Muscle of leg (tissue), 11 donors: Measurements from ENCODE around the gene HPS6. TPM values are rescaled to one million over a fixed set of nuclear protein-coding genes. Genes with fewer than 3 reads are reported as not detected.
"Not testable (repeated sequence)": the region's sequence is repeated elsewhere in the genome, so short reads cannot be mapped to it uniquely, and the experiment has no call there.

Source experiments
- DNase-seq: peaks from one replicate; pipeline ENCODE4 v3.0.0; 2013
- H3K27ac ChIP-seq: one replicate; pipeline ENCODE4 v1.5.1; 2013; ENCODE audit warnings: mild to moderate bottlenecking, low read length, control low read depth
- H3K27me3 ChIP-seq: one replicate; pipeline ENCODE4 v1.6.1; 2013; ENCODE audit warnings: low read length; ENCODE audit not compliant: control insufficient read depth, insufficient read depth
- H3K36me3 ChIP-seq: one replicate; pipeline ENCODE4 v1.6.1; 2013; ENCODE audit warnings: low read length; ENCODE audit not compliant: control insufficient read depth, insufficient read depth
- H3K4me1 ChIP-seq: one replicate; pipeline ENCODE4 v1.6.1; 2013; ENCODE audit warnings: low read length; ENCODE audit not compliant: control insufficient read depth, insufficient read depth
- H3K4me3 ChIP-seq: one replicate; pipeline ENCODE4 v1.5.1; 2013; ENCODE audit warnings: low read length, control low read depth
- H3K9me3 ChIP-seq: replicated peaks from 2 replicates; pipeline ENCODE4 v1.6.1; 2013; ENCODE audit warnings: low read depth, low read length; ENCODE audit not compliant: control insufficient read depth
- WGBS: methylation state at CpG from one replicate; pipeline ENCODE4 v1.1.5; 2013; ENCODE audit warnings: missing lambda C conversion rate; ENCODE audit not compliant: insufficient coverage; 5-methylcytosine and 5-hydroxymethylcytosine counted together
- polyA plus RNA-seq, 8 donors: library from polyadenylated mRNA; unstranded; fragments of 120-200 nt; gene quantifications; one replicate each; pipeline versions ENCODE4 v1.2.1 to v1.2.3, GENCODE V29; 2013; ENCODE audit warnings: inconsistent platforms in 1 of 8, low replicate concordance in 1 of 8; ENCODE audit not compliant: insufficient read length in 8 of 8, insufficient read depth in 1 of 8
- total RNA-seq: library from RNA; stranded (reverse); fragments of 120-200 nt; gene quantifications from one replicate; pipeline ENCODE4 v1.2.4, GENCODE V29; 2013

HPS6 gene
- total and polyA plus RNA-seq, 9 donors, result 9.7 to 11.2 (median 10.1) TPM

DNA sequence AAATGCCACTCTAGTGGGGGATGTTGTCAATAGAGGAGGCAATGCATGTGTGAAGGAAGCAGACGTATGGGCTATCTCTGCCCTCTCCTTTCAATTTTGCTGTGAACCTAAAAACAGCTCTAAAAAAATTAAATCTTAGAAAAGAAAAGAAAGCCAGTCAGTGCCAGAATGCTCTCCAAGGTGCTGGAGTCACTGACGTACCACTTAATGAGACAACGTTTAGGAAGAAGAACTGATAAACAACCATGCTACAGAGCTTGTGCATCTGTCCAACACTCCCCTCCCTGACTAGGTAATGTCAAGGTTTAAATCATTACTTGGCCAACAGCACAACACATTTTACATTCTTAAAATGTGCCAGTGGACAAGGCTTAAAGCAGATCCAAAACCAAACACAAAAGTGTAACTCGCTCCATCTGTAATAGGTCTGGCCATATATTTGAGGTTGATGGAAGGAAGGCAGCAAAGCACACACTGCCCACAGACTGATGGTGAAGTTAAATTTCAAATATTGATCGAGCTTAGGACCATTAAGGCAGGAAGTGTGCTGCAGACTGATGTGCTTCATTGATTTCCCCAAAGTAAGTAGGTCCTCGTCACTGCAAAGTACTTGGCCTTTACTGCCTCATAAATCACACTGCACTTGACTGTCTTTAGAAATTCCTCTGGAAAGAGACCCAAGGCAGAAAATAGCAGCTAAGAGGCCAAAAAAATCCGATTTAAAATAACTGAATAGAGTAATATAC lies 24.7 kb upstream of the HPS6 start:
- Histone ChIP-seq H3K27ac (no peak overlapping the region), H3K4me3 (no peak overlapping the region), H3K36me3 (peaks cover 16% of the 10 kb centered on the region), H3K4me1 (no peaks in the 10 kb centered on the region), H3K27me3 (no peaks in the 10 kb centered on the region), H3K9me3 (no peaks in the 10 kb centered on the region)
- peak; percentile 23 for DNase-seq
- WGBS, result no CpG with 5 or more reads among the region's 7 CpGs

DNA sequence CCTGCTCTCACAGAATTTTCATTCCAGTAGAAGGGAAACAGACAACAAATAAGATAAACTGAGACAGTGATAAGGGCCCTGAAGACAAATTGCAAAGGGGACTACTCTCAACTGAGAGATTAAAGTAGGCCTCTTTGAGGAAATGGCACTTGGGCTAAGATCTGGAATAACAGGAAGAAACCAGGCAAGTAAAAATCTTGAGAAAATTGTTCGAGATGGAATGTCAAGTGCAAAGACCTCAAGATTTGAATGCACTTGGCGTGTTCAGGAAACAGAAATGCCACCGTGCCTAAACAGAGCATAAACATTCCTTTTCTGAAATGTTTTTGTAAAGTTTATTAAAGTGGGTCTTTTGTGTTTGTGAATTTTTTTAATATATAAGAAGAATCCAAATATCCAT lies 19.9 kb upstream of the HPS6 start:
- Histone ChIP-seq H3K9me3 (no peaks in the 10 kb centered on the region), H3K27me3 (no peaks in the 10 kb centered on the region), H3K27ac (no peak overlapping the region), H3K4me3 (no peak overlapping the region), H3K4me1 (no peaks in the 10 kb centered on the region), H3K36me3 (no peaks in the 10 kb centered on the region)
- DNase-seq, result no peak
- 73% methylated on average over 2 of the region's 3 CpGs for WGBS

DNA sequence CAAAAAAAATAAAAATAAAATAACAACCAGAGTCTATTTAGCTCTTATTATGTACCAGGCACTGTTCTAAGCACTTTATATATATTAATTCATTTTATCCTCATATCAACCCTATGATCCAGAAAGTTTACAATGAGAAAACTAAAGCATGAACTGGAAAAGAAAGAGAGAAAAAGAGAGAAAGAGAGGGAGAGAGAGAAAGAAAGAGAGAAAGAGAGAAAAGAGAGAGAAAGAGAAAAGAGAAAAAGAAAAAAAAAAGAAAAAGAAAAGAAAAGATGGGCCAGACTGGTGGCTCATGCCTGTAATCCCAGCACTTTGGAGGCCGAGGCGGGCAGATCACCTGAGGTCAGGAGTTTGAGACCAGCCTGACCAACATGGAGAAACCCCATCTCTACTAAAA lies 19.1 kb upstream of the HPS6 start:
- WGBS, result no CpG with 5 or more reads among the region's 2 CpGs
- no peak for DNase-seq
- Histone ChIP-seq H3K36me3 (no peaks in the 10 kb centered on the region), H3K4me3 (no peak overlapping the region), H3K4me1 (no peaks in the 10 kb centered on the region), H3K27me3 (no peaks in the 10 kb centered on the region), H3K9me3 (no peaks in the 10 kb centered on the region), H3K27ac (no peak overlapping the region)

DNA sequence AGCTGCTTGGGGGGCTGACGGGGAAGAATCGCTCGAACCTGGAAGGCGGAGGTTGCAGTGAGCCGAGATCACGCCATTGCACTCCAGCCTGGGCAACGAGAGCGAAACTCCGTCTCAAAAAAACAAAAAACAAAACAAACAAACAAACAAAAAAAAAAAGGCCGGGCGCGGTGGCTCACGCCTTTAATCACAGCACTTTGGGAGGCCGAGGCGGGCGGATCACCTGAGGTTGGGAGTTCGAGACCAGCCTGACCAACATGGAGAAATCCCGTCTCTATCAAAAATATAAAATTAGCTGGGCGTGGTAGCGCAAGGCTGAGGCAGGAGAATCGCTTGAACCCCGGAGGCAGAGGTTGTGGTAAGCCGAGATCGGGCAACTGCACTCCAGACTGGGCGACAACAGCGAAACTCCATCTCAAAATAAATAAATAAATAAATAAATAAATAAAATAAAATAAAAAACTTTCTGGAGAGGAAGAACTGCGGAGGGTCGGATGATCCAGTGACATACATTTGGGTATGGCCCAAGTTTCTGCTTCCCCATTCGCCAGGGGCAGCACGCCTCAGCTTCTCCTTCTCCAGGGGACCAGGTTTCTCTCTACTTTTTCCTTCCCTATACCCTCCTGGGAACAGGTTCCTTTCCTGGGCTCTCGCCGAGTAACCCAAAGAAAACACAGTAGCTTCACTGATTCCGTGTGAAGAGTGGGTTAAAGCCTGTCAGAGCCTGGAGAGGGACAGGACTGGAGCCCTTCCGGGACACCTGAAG lies 10.1 kb upstream of the HPS6 start:
- peak overlapping the region; percentile 89 for H3K27ac ChIP-seq
- not testable (repeated sequence) for H3K4me1 ChIP-seq, H3K27me3 ChIP-seq, H3K36me3 ChIP-seq, H3K9me3 ChIP-seq
- 20% methylated on average over 5 of the region's 34 CpGs for WGBS
- peak; percentile 68 for DNase-seq
- peak overlapping the region; percentile 86 for H3K4me3 ChIP-seq

DNA sequence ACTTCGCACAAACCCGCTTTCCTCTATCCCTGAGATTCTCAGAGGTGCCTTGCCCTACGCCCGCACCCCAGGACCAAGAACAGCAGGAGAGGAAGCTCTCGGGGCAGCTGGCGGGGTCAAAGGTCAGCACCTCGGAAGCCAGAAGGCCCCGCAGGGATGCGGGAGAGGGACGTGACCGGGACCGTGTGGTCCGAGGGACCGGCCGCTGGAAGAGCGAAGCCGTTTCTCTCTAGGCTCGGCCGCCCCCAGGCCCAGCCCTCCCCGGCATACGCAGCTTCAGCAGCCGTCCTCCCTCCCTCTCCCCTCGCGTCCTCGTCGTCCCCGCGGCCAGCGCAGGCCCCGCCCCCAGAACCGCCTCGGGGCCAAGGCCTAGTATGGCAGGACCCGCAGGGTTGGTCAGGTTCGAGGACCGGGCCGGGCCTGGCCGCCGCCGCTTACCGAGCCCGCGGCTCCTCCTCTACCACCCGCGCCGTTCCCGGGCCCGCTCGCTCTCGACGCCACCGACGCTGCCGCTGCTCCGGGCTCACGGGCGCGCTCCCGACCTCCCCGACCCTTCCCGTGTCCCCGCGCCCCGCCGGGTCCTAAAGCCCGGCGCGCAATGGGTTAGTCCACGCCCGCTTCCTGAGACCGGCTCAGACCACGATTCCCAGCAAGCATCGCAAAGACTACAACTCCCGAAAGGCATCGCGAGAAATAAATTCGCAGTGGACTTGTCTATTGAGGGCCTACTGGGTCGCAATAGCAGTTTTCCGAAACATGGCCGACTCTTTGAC lies 9.3 kb upstream of the HPS6 start, which contains the start of gene ARMH3:
Gene ARMH3 (minus strand): TSS at position 527 of the 773 bp plus-strand sequence. CDS start 16,059 bp downstream, outside the sequence.
- Histone ChIP-seq H3K27me3 (no peaks in the 10 kb centered on the region), H3K4me1 (peaks cover 3% of the 10 kb centered on the region), H3K9me3 (no peaks in the 10 kb centered on the region), H3K36me3 (no peaks in the 10 kb centered on the region), H3K27ac (peak within 1 kb of the TSS; percentile 89), H3K4me3 (peak within 1 kb of the TSS; percentile 86)
- DNase-seq, result peak; percentile 99
- WGBS, result under 1% methylated on average over 76 of the region's 79 CpGs

DNA sequence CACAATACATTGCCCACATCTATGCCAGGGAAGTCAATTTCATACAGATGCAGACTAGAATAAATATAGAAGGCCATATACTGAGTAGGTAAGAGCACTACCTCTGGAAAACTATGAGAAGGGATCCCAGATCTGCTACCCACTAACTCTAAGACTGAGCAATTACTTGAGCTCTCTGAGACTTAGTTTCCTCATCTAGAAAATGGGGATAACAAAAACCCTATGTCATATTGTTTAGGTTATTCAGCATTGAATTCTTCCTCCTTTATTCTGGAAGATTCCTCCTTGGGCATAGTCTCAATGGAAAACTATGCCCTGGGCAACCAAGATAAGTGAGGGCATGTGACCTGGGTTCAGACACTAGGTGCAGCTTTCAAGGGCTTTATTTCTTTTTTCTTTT lies 5.2 kb upstream of the HPS6 start:
- no peaks in the 10 kb centered on the region for H3K27me3 ChIP-seq
- no peaks in the 10 kb centered on the region for H3K9me3 ChIP-seq
- H3K4me1 ChIP-seq, result peaks cover 1% of the 10 kb centered on the region
- no peaks in the 10 kb centered on the region for H3K36me3 ChIP-seq
- H3K27ac ChIP-seq, result no peak overlapping the region
- no peak for DNase-seq
- no peak overlapping the region for H3K4me3 ChIP-seq

DNA sequence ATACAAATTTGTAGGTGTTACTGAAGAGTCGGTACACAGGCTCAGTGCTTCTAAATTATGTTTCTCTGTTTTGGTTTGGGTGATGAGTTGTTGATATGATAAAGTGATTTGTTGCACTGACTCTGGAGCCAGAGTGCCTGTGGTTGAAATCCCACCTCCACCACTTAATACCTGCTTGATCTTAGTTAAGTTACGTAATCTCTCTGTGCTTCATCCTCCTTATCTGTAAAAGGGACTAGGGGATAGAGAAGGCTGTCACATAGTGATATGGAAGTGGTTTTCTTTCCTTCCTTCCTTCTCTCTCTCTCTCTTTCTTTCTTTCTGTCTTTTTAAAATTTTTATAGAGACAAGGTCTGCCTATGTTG lies 664 bp upstream of the HPS6 start:
- H3K4me3 ChIP-seq, result peak overlapping the region; percentile 57
- H3K9me3 ChIP-seq, result no peaks in the 10 kb centered on the region
- peaks cover 19% of the 10 kb centered on the region for H3K4me1 ChIP-seq
- peaks cover 14% of the 10 kb centered on the region for H3K36me3 ChIP-seq
- no peaks in the 10 kb centered on the region for H3K27me3 ChIP-seq
- WGBS, result no CpG with 5 or more reads among the region's 2 CpGs
- DNase-seq, result no peak
- H3K27ac ChIP-seq, result peak overlapping the region; percentile 82

DNA sequence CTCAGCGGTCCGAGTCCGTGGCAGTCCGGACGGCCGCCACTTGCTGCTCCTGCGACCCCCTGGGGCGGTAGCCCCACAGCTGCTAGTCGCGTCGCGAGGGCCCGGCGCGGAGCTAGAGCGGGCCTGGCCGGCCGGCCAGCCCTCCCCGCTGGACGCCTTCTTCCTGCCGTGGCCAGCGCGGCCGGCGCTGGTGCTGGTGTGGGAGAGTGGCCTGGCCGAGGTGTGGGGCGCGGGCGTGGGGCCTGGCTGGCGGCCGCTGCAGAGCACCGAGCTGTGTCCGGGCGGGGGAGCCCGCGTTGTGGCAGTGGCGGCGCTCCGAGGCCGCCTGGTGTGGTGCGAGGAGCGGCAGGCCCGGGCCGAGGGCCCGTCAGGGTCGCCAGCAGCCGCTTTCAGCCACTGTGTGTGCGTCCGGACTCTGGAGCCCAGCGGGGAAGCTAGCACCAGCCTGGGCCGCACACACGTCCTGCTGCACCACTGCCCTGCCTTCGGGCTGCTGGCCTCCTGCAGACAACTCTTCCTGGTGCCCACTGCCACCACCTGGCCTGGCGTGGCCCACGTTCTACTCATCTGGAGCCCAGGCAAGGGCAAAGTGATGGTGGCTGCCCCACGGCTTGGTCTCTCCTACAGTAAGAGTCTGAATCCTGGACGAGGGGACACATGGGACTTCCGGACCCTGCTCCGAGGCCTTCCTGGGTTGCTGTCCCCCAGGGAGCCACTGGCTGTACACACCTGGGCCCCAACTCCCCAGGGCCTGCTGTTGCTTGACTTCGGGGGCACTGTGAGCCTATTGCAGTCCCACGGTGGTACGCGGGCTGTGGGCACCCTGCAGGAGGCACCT lies 631 bp downstream of the HPS6 start:
- no peaks in the 10 kb centered on the region for H3K9me3 ChIP-seq
- WGBS, result 9% methylated on average over 62 of the region's 63 CpGs
- peaks cover 19% of the 10 kb centered on the region for H3K4me1 ChIP-seq
- peak overlapping the region; percentile 76 for H3K27ac ChIP-seq
- no peaks in the 10 kb centered on the region for H3K27me3 ChIP-seq
- DNase-seq, result no peak
- peak overlapping the region; percentile 57 for H3K4me3 ChIP-seq
- peaks cover 14% of the 10 kb centered on the region for H3K36me3 ChIP-seq

DNA sequence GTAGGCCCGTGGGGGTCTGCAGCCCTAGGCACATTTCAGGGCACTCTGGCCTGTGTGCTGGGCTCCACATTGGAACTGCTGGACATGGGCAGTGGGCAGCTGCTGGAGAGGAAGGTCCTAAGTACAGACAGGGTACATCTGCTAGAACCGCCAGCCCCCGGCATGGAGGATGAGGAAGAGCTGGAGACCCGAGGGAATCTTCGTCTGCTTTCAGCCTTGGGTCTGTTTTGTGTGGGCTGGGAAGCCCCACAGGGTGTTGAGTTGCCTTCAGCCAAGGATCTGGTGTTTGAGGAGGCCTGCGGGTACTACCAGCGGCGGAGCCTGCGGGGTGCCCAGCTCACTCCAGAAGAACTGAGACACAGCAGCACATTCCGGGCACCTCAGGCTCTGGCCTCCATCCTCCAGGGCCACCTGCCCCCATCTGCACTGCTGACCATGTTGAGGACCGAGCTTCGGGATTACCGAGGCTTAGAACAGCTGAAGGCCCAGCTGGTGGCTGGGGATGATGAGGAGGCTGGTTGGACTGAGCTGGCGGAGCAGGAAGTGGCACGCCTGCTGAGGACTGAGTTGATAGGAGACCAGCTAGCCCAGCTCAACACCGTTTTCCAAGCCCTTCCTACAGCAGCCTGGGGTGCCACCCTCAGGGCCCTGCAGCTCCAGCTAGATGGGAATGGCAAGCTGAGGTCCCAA lies 1.4 kb downstream of the HPS6 start:
- Histone ChIP-seq H3K4me3 (peak overlapping the region; percentile 57), H3K27me3 (no peaks in the 10 kb centered on the region), H3K36me3 (peaks cover 14% of the 10 kb centered on the region), H3K27ac (no peak overlapping the region), H3K4me1 (peaks cover 19% of the 10 kb centered on the region), H3K9me3 (no peaks in the 10 kb centered on the region)
- WGBS, result 62% methylated on average over 6 of the region's 16 CpGs
- DNase-seq, result no peak
